Heart left ventricle (tissue), 13 donors: Measurements from ENCODE around the gene GPC3.

Source experiments
- CTCF ChIP-seq, 12 donors: fragments of 200-600 bp; sonication (generic) in 4 of 12; IDR thresholded peaks; one replicate each; pipeline versions ENCODE4 v1.5.0 to v1.8.0; 2018 to 2022; ENCODE audit warnings: antibody characterized with exemption in 12 of 12, mild to moderate bottlenecking in 5 of 12
- POLR2A ChIP-seq, 2 donors: fragments of 450-650 bp; IDR thresholded peaks; one replicate each; pipeline ENCODE4 v1.6.1; 2017; ENCODE audit warnings: antibody characterized with exemption in 2 of 2, mild to moderate bottlenecking in 2 of 2, moderate library complexity in 2 of 2
- donor health status: ischemic (EF 13 %, LVEDD 7.1; RV severe dilation, severe dysfunction).
- donor health status: DM: no; HTN: yes; CAD: no.
- donor health status: DM: no; HTN: no; CAD: no.
- donor health status: ischemic (EF 25% LVEDD 6.9; RV normal size, moderate dysfunction).
- donor health status: ischemic (EF 25% LVEDD 5.7; RV mildly dilated, moderate dysfunction).
- donor health status: ischemic (EF 35%, LVEDD 5.7; RV mildly dilated, moderate dysfunction).
- donor health status: nonischemic (EF 11% LVEDD 7.7; RV severe dilation, severe dysfunction).
- donor health status: DM: yes; HTN: yes; CAD: no.
- donor health status: PGD.
- donor health status: ischemic (EF 29% LVEDD 5.4; RV normal size, mild dysfunction).
- donor health status: nonischemic (EF 23%, LVEDD 6.1; RV moderate dilation, normal function).

- no peak for TF ChIP-seq CTCF (IDR thresholded peaks at IDR 0.05)
- no peak for TF ChIP-seq POLR2A (IDR thresholded peaks at IDR 0.05)
Observed at GRCh38 chrX:133611676-133612075, 373.7 kb downstream of the GPC3 start.
